HG03342 (cell line): ENCODE results near the gene SUSD4.

Source experiments
- ATAC-seq: cut with Tn5 transposase; IDR thresholded peaks from one replicate; pipeline ENCODE4 v1.9.1; 2021; ENCODE audit warnings: mild to moderate bottlenecking, moderate library complexity; ENCODE audit not compliant: unreplicated experiment

SUSD4 gene

GRCh38 chr1:223216531-223217205, 147.3 kb downstream of the SUSD4 start:
- ATAC-seq: no peak

DNA sequence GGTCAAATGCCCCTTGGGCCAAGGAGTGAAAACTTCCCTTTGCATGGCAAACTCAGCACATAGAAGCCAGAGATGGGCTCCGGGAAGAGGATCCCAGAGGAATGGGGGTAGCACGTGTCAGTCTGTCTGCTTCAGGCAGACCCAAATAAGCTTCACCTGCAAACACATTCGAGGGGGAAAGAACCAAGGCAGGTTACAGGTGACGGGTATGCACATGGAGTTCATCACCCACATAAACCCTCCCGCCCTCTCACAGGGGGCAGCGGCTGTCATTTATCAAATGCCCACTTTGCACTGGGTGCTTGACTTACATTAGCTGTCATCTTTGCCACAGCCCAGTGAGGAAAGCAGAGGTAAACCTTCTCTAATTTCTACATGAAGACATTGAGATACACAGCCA, 147.9 kb downstream of the SUSD4 start:
- no peak for ATAC-seq

GRCh38 chr1:223215026-223215425, 148.9 kb downstream of the SUSD4 start:
- no peak for ATAC-seq

DNA sequence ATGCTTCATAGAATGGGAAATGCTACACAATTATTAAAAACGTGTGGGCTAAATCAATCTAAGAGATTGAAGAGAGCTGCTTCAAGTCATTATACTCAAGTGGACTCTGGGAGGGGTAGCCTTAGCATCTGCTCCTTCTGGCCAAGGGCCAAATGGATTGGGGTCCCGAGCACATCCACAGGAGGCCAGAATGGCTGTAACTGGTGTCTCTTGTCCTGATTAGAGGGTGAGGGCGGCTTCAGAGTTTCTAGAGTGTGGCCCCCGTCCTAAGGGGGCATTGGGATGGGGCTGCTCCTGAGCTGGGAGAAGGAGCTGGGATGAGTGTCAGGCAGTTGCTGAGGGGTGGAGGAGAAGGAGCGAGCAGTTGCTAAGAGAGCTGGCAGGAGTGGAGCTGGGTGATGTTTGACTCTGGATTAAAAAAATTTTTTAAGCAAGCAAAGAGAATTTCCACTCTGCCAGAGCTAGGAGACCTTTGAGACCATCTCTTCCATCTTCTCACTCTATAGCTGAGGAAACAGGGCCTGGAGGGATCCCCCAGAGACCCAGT, 149.6 kb downstream of the SUSD4 start:
- ATAC-seq: no peak

- ATAC-seq: no peak
Observed at GRCh38 chr1:223212441-223212840, 151.5 kb downstream of the SUSD4 start.

DNA sequence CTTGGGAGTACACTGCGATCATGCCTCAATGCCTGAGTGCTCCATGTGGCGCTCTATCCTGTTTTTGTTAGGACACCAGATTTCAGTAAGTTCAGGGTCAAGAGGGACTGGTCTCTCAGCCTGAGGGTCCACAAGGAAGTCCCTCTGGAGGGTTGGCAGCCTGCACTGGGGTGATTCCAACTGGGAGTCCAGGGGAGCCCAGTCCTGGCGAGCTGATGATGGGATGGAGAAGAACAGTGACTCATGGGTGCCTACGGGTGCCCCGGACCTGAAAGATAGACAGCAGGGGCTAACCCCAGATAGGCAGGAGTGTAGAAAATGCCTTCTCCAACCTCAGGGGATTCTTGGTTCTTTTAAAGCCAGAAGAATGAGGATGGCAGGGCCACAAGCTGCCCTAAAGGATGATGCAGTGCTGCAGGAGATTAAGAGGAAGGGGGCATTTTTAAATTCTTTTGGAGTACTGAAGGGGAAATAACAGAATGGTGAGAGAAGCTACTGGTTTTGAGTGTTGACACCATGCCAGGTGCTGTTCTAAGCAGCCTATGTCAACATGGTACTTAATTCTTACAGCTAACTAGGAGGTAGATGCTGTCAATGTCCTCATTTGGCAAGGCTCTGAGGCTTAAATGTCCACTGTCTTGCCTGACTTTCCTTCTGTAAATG, 152.5 kb downstream of the SUSD4 start:
- ATAC-seq: no peak

DNA sequence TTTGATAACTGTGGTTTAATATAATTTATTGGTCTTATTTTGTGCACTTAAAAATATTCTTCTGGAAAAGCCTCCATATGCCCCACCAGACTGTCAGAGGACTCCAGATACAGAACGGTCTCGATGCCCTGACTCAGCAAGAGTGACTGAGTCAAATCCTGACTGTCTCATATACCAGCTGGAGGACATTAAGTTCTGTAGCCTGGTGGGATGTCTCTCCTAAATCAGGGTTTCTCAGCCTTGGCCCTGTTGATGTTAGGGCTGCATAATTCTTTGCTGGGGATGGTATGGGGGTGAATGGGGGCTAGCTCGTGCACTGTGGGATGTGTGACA, 153.2 kb downstream of the SUSD4 start:
- no peak for ATAC-seq

GRCh38 chr1:223209992-223210787, 153.8 kb downstream of the SUSD4 start:
- no peak for ATAC-seq

DNA sequence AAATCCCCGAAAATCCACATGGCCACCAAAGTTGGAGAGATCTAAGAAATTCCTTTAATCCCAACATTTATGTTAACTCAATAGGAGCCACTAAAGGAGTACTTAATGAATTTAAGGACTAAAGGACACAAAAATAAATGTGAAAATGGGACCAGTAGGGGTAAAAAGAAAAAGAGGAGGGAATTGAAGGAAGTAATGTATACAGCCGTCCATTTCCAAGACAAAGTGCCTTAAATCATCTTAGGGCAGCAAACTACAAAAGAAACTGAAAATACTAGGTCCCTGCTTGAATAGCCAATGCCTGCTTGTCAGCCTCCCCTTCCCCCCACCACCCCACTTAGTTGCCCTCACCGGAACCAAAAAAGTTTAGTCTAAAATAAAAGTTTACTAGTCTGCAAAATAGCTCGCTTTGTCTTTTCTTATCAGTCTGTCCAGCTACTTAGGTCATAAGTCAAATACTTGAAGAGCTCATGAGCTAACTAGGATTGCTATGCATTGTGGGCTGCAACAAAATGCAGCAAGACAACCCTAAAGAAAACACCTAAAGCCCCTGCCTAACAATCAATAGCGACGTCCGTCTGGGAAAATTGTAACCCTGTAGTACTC, 154.6 kb downstream of the SUSD4 start:
- ATAC-seq: no peak

DNA sequence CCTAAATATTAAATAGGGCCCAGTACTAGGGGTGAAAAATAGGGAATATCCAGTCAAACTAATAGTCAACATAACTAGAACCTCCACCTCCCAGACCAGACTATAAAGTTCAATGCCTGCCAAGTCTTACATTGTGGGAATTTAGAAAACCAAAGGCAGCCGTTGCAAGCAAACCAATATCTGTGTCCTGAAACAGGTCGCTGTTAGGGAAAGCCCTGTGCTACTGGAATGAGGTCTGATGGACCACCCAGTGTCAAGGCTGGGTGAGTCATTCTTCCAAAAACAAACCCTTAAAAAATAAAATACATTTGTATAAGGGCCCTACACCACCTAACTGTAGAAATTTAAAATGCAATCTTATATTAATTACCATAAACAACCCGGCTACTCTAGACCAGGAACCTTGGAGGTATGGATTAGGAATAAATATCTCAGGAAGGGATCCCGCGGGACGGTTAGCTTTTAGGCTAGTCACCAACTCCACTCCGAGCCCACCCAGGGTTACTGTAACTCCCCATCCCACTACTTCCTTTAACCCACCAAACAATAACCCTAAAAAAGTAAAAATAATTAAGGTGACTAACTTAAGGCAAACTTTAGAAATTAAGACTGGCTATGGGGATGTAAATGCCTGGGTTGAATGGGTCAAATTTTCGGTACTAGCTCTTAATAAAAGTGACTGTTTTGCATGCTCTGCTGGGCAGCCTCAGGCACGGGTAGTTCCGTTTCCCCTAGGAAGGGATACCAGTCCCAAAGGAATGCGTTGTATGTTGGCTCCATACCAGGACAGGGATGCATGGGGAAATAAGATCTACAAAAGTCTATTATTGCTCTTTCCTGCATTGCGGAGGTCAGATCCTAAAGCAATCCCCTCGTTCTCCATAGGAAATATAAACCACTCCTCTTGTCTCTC, 155.6 kb downstream of the SUSD4 start:
- no peak for ATAC-seq

DNA sequence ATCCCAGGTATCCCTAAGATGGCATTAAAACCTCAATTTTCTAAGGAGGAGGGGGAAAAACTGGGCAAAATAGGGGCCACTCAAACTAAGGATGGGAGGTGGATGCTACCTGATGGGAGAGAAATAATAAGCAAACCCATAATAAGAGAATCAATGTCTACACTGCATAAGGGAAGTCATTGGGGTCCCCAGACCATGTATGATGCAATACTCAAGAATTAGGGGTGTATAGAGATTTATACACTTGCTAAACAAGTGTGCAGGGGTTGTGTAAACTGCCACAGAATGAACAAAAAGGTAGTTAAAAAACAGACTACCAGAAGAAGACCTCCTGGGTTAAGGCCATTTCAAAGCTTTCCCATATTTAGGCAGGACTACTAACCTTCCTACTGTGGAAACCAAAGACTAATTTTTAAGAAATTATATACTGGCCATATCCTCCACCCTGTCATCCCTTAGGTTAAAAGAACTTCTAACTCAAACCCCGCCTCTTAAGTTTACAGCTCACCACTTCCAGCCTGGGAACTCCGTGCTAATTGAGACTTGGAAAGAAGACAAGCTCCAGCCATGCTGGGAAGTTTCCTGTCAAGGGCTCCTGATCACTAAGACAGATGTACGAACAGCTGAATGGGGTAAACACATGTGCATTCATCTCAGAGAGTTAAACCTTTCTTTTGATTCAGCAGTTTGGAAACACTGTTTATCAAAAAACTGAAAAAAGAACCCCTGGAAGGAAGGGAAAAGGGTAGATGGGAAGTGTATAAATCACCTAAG, 156.5 kb downstream of the SUSD4 start:
- no peak for ATAC-seq

GRCh38 chr1:223204424-223204823, 159.6 kb downstream of the SUSD4 start:
- no peak for ATAC-seq

GRCh38 chr1:223203694-223204093, 160.3 kb downstream of the SUSD4 start:
- no peak for ATAC-seq

DNA sequence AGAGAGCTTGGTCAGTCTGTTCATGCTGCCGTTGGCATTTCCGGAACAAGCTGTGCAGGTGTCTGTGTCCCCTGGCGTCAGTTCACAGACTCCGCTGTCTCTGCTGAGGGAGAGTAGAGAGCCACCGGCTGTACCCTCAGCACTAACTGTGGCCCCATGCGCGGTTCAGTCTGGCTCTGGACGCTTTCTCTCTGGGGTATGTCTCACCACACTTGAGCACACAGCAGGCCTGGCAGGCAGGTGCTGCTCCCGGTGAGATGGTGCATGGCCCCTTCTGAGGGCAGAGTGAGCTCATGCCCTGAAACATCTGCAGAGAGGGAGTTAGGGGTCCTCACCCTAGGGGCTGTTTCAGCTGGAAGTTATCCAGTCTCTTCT, 161.0 kb downstream of the SUSD4 start:
- no peak for ATAC-seq

DNA sequence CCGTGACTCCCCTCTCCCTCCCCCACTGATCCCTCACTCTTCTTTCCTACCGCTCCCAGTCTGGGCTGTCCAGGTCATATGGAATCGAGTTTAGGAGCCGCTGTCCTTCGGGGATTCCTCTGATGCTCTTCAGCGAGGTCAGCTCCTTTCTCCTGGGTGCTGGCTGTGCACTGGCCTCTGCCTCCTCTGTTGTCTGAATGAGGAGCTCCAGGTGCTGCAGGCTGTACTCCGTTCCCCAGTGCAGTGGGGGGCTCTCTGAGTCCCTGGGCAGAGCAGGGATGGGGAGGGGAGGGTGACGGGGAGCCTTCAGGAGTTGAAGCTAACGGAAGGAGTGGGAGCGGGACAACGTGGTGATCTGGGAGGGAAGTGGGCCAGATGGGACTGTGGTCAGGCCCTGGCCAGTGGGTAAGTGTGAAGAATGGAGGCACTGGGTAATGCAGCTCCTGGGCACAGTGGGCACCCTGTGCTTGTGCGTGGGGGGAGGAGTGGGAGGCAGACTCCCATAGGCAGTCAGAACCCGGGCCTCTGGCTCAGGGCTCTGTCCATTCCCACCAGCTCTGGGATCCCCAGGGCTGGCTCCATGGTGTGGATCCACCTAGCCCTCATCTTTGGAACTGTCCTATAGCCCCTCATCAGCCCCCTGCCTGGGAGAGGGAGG, 161.5 kb downstream of the SUSD4 start:
- ATAC-seq: no peak

GRCh38 chr1:223201967-223202366, 162.0 kb downstream of the SUSD4 start:
- no peak for ATAC-seq

GRCh38 chr1:223200903-223201302, 163.1 kb downstream of the SUSD4 start:
- no peak for ATAC-seq

GRCh38 chr1:223199094-223199647, 164.8 kb downstream of the SUSD4 start:
- ATAC-seq: no peak

DNA sequence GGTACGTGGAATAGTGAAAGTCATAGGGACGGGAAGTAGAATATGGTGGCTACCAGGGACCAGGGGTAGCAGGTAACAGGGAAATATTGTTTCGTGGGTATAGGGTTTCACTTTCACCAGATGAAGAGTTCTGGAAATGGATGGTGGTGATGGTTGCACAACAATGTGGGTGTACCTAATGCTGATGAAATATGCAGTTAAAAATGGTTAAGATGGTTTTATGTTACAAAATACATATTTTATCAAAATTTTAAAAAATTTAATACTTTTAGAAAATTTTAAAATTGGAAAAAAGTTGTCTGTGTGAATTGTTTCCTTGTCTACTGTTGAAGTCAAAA, 165.4 kb downstream of the SUSD4 start:
- no peak for ATAC-seq
